HepG2 (cell line): Measurements from ENCODE around the gene TFAP2C. TPM values are rescaled to one million over a fixed set of nuclear protein-coding genes. Genes with fewer than 3 reads are reported as not detected.

Source experiments
- ATAC-seq: fragments of 200-7000 bp; cut with Tn5 transposase; 3 replicates; pipeline ENCODE4 v1.9.1; 2020; ENCODE audit warnings: mild to moderate bottlenecking, moderate library complexity
- BruUV-seq: library from RNA; stranded (reverse); fragments of 400-500 nt; replicated peaks from 2 replicates; lab custom pipeline; 2021; lab: Mats Ljungman, UMichigan
- CTCF ChIA-PET: fragments of 300-600 bp; formaldehyde crosslinking; extraction: SDS; loops from one replicate; lab custom pipeline; 2021; ENCODE audit warnings: low total read pairs, inconsistent platforms, low intra/inter-chr PET ratio; lab: Yijun Ruan, JAX
- POLR2A ChIA-PET: fragments of 350-600 bp; sonication (Branson Sonifier 250); formaldehyde crosslinking; loops from one replicate; lab custom pipeline; 2020; ENCODE audit warnings: antibody characterized with exemption, inconsistent platforms; lab: Yijun Ruan, JAX
- DNase-seq: peaks from one replicate; pipeline ENCODE4 v3.0.0-alpha.2; 2015; ENCODE audit warnings: low spot score
- FAIRE-seq: peaks from 3 replicates; lab custom pipeline; 2011; peaks lifted over from hg19 to GRCh38; lab: Jason Lieb, UNC
- H2AFZ ChIP-seq: one replicate; pipeline ENCODE4 v1.6.1; 2011; ENCODE audit warnings: low read length, inconsistent platforms
- H3K27ac ChIP-seq: fragments of 300-600 bp; 3 replicates; pipeline ENCODE4 v1.8.0; 2011; ENCODE audit warnings: mixed run types, mild to moderate bottlenecking, mixed read lengths, low read length, inconsistent platforms; ENCODE audit not compliant: insufficient read depth; ENCODE audit errors: extremely low read length
- H3K27me3 ChIP-seq, 2 experiments: fragments of 200-600 bp in 1 of 2; 2 replicates in 1 of 2; 3 replicates in 1 of 2; pipeline versions ENCODE4 v1.6.0 to v1.8.0; 2011; ENCODE audit warnings: low read length in 2 of 2, mild to moderate bottlenecking in 2 of 2, moderate library complexity in 2 of 2, inconsistent platforms in 1 of 2; ENCODE audit not compliant: insufficient read depth in 2 of 2, control insufficient read depth in 1 of 2
- H3K36me3 ChIP-seq, 2 experiments: fragments of 200-600 bp in 1 of 2; replicated peaks in 1 of 2; 2 replicates in 1 of 2; 3 replicates in 1 of 2; pipeline versions ENCODE4 v1.5.1 to v1.8.0; 2011; ENCODE audit warnings: low read length in 2 of 2, inconsistent platforms in 1 of 2; ENCODE audit not compliant: insufficient read depth in 2 of 2, control insufficient read depth in 1 of 2
- H3K4me1 ChIP-seq: 2 replicates; pipeline ENCODE4 v1.5.1; 2012; ENCODE audit warnings: low read length, inconsistent platforms; ENCODE audit not compliant: insufficient read depth
- H3K4me2 ChIP-seq: 2 replicates; pipeline ENCODE4 v1.6.0; 2011; ENCODE audit warnings: low read depth, low read length, inconsistent platforms
- H3K4me3 ChIP-seq, 3 experiments: fragments of 200-600 bp in 1 of 3; sonication (generic), shearing (Covaris generic) in 1 of 3; replicated peaks in 1 of 3; 2 replicates each; pipeline ENCODE4 v1.5.1; 2011 to 2016; ENCODE audit warnings: low read length in 3 of 3, inconsistent platforms in 2 of 3, low read depth in 2 of 3, mild to moderate bottlenecking in 2 of 3, control low read depth in 1 of 3, mixed read lengths in 1 of 3; ENCODE audit not compliant: insufficient read depth in 1 of 3
- H3K79me2 ChIP-seq: one replicate; pipeline ENCODE4 v1.6.1; 2011; ENCODE audit warnings: low read length, inconsistent platforms; ENCODE audit not compliant: insufficient read depth
- H3K9ac ChIP-seq: 2 replicates; pipeline ENCODE4 v1.6.0; 2011; ENCODE audit warnings: mild to moderate bottlenecking, low read depth, low read length, inconsistent platforms; ENCODE audit not compliant: insufficient read depth
- H3K9me3 ChIP-seq: 2 replicates; pipeline ENCODE4 v1.5.1; 2012; ENCODE audit warnings: mild to moderate bottlenecking, low read length
- H4K20me1 ChIP-seq: 2 replicates; pipeline ENCODE4 v1.6.0; 2011; ENCODE audit warnings: inconsistent platforms, mild to moderate bottlenecking, low read length, moderate library complexity; ENCODE audit not compliant: insufficient read depth
- ATF7-NPFF ChIP-seq: sonication (generic); formaldehyde crosslinking; IDR thresholded peaks from 2 replicates; pipeline ENCODE4 v1.8.1; 2023; ENCODE audit warnings: mild to moderate bottlenecking, low read depth, missing genetic modification reagents, moderate library complexity
- ATRX ChIP-seq: sonication (generic); formaldehyde crosslinking; IDR thresholded peaks from 2 replicates; pipeline ENCODE4 v1.4.0; 2020; ENCODE audit warnings: missing genetic modification reagents, borderline replicate concordance
- CEBPG ChIP-seq: IDR thresholded peaks from 2 replicates; pipeline ENCODE4 v1.6.1; 2016
- HIVEP1 ChIP-seq: sonication (generic); formaldehyde crosslinking; IDR thresholded peaks from 2 replicates; pipeline ENCODE4 v1.4.0; 2020; ENCODE audit warnings: mild to moderate bottlenecking, missing genetic modification reagents
- HMGA1 ChIP-seq: sonication (generic); formaldehyde crosslinking; conservative IDR thresholded peaks from 2 replicates; pipeline ENCODE4 v1.4.0; 2020; ENCODE audit warnings: missing genetic modification reagents
- HOXA7 ChIP-seq: sonication (generic); formaldehyde crosslinking; IDR thresholded peaks from 2 replicates; pipeline ENCODE4 v1.8.1; 2022; ENCODE audit warnings: mild to moderate bottlenecking, missing genetic modification reagents, moderate library complexity
- ISX ChIP-seq: sonication (generic); formaldehyde crosslinking; conservative IDR thresholded peaks from 2 replicates; pipeline ENCODE4 v1.5.0; 2020; ENCODE audit warnings: missing genetic modification reagents
- KDM2A ChIP-seq: sonication (generic); formaldehyde crosslinking; IDR thresholded peaks from 2 replicates; pipeline ENCODE4 v1.4.0; 2020; ENCODE audit warnings: low read depth, missing genetic modification reagents, borderline replicate concordance
- KDM5A ChIP-seq: fragments of 200-600 bp; sonication (generic); IDR thresholded peaks from 2 replicates; pipeline ENCODE4 v1.7.0; 2018; ENCODE audit warnings: antibody characterized with exemption, mild to moderate bottlenecking, low read length, borderline replicate concordance
- KLF9 ChIP-seq: IDR thresholded peaks from 2 replicates; pipeline ENCODE4 v1.6.1; 2016; ENCODE audit warnings: low read depth
- MLLT10 ChIP-seq: sonication (generic); formaldehyde crosslinking; IDR thresholded peaks from 2 replicates; pipeline ENCODE4 v1.4.0; 2020; ENCODE audit warnings: missing genetic modification reagents
- NPAS2 ChIP-seq: sonication (generic); formaldehyde crosslinking; IDR thresholded peaks from 2 replicates; pipeline ENCODE4 v1.8.0; 2022; ENCODE audit warnings: mild to moderate bottlenecking, missing genetic modification reagents, borderline replicate concordance
- POLR2A ChIP-seq, 2 experiments: IDR thresholded peaks; 2 replicates each; pipeline ENCODE4 v1.6.1; 2011; ENCODE audit warnings: low read depth in 2 of 2, low read length in 2 of 2, mild to moderate bottlenecking in 1 of 2, moderate library complexity in 1 of 2; ENCODE audit not compliant: insufficient read depth in 1 of 2
- THRA ChIP-seq: sonication (generic); formaldehyde crosslinking; IDR thresholded peaks from 2 replicates; pipeline ENCODE4 v1.4.0; 2020; ENCODE audit warnings: missing genetic modification reagents, borderline replicate concordance
- ZC3H4 ChIP-seq: sonication (generic); formaldehyde crosslinking; IDR thresholded peaks from 2 replicates; pipeline ENCODE4 v1.4.0; 2020; ENCODE audit warnings: missing genetic modification reagents, borderline replicate concordance
- ZNF232 ChIP-seq: sonication (generic); formaldehyde crosslinking; IDR thresholded peaks from 2 replicates; pipeline ENCODE4 v1.4.0; 2020; ENCODE audit warnings: missing genetic modification reagents, borderline replicate concordance
- ZNF292 ChIP-seq: sonication (generic); formaldehyde crosslinking; IDR thresholded peaks from 2 replicates; pipeline ENCODE4 v1.8.1; 2022; ENCODE audit warnings: mild to moderate bottlenecking, low read depth, missing genetic modification reagents, borderline replicate concordance
- ZNF510 ChIP-seq: sonication (generic); formaldehyde crosslinking; IDR thresholded peaks from 2 replicates; pipeline ENCODE4 v1.4.0; 2020; ENCODE audit warnings: low read depth, mild to moderate bottlenecking, missing genetic modification reagents
- ZNF781 ChIP-seq: sonication (generic); formaldehyde crosslinking; IDR thresholded peaks from 2 replicates; pipeline ENCODE4 v1.5.1; 2020; ENCODE audit warnings: borderline replicate concordance, mild to moderate bottlenecking, missing genetic modification reagents; ENCODE audit errors: not compliant biosample characterization
- WGBS: methylation state at CpG from one replicate; pipeline ENCODE4 v1.1.6; 2017; ENCODE audit warnings: low lambda C conversion rate; 5-methylcytosine and 5-hydroxymethylcytosine counted together
- in situ Hi-C: cut with HindIII; loops from 2 replicates; pipeline ENCODE4 v1.10.0; 2017; ENCODE audit warnings: low pct_unique_long_range_greater_than_20kb; ENCODE audit not compliant: extremely low pct_ligation_motif_present
- intact Hi-C: fragments of 100-400 bp; cut with micrococcal nuclease; formaldehyde crosslinking; loops from one replicate; pipeline ENCODE4 v1.10.0; 2022; ENCODE audit not compliant: unreplicated experiment
- polyA plus RNA-seq, 8 experiments: library from polyadenylated mRNA; depleted of rRNA in 3 of 8; stranded (reverse) in 7 of 8; unstranded in 1 of 8; fragments of >200 nt; fragmentation: Illumina TruSeq in 4 of 8; extraction: Trizol in 4 of 8; gene quantifications; 2 replicates each; pipeline versions ENCODE4 v1.2.1 to v1.2.3, GENCODE V29; 2011 to 2016; ENCODE audit warnings: low read depth in 4 of 8, missing spikeins in 1 of 8, mixed read lengths in 1 of 8; ENCODE audit not compliant: insufficient read depth in 1 of 8
- total RNA-seq, 5 experiments: library from RNA; depleted of rRNA; stranded (reverse); fragments of >200 nt; fragmentation: Illumina TruSeq; extraction: Trizol; gene quantifications; 2 replicates each; pipeline ENCODE4 v1.2.3, GENCODE V29; 2016; ENCODE audit warnings: low read depth in 1 of 5
- TF ChIP-seq, protein P1 (sequence below): sonication (generic); formaldehyde crosslinking; IDR thresholded peaks from 2 replicates; pipeline ENCODE4 v1.4.0; 2020; ENCODE audit warnings: mild to moderate bottlenecking, missing genetic modification reagents

TFAP2C gene
- total and polyA plus RNA-seq, 2 of the 13 experiments (the other 11 are each of a cell fraction or from before 2014, with no cell fraction given), result not detected

DNA sequence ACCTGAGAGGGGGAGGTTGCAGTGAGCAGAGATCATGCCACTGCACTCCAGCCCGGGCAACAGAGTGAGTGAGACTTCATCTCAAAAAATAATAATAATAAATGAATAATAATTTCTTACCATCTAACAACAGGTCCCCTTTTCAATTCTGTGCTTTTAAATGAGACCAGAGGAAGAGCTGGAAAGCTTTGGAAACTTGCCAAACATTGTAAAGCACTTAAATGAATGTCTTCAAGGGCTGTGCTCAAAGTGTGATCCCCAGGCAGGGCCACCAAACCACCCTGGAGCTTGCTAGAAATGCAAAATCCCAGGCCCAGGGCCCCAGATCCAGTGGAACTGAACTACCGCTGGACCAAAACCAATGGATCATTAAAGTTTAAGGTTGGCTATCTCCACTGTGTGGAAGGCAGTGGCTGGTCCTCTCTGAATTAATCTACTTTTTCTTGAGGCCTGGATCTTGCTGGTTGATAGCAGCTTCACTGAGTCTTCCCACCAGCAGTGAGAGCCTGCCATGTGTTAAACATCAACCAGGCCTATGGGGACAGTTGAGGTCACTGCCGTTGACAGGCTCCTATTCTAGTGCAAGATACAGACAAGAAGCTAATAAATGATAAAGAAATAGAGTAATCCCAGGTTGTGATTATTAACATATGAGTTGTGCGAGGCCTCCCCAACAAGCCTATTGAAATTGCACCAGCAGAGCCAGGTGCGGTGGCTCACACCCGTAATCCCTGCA lies 23.7 kb upstream of the TFAP2C start (continued):
- TF ChIP-seq THRA (CRISPR knock-in tag) (0 out of 2 replicates have a peak, but pooled peaks have one; percentile 18), ZNF232 (peak; percentile 23; the same call in 1 of the 2 replicates), HOXA7 (CRISPR knock-in tag) (no peak), HIVEP1 (CRISPR knock-in tag) (no peak), KDM2A (CRISPR knock-in tag) (no peak), CEBPG (CRISPR knock-in tag) (no peak)

DNA sequence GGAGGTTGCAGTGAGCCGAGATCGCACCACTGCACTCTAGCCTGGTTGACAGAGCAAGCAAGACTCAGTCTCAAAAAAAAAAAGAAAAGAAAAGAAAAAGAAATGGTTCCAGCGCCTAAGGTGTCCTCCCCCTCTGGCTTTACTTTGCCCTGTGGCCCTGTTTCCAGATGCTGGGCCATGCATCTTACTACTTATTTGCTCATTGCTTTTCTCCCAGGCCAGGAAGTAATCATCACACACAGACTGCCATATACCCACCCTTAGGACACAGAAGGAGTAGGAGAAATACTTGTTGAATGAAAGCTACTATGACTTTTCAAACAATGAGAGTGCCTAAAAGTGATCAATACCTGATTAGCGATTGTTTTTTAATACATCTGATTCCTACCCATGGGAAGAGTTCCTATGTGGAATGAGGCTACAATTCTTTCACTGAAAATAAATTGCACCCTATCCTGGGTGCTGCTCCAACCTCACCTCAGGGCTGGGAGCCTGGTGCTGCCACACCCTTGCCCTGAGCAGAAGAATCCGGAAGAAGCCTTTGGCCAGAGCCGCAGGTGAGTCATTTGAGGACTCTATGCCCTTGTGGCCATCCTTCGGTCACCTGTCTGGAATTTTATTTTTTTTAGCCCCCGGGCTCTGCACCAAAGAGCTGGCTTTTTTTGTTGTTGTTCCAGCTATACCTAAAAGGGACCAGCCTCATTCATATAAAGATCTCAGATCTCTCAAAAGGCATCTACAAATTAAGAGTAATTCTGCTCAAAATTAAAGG lies 22.7 kb upstream of the TFAP2C start:
- Histone ChIP-seq H3K9me3 (no peaks in the 10 kb centered on the region), H3K36me3 (no peaks in the 10 kb centered on the region), H3K27me3 (peaks cover 0 to 3% of the 10 kb centered on the region in 2 experiments; a peak in 1 of 5 replicates), H3K79me2 (no peaks in the 10 kb centered on the region), H4K20me1 (no peaks in the 10 kb centered on the region), H3K4me1 (0 out of 2 replicates have a peak, but pooled peaks cover 6% of the 10 kb centered on the region), H3K9ac (no peak overlapping the region), H3K4me3 (no peak overlapping the region), H3K27ac (no peak overlapping the region), H3K4me2 (no peak overlapping the region), H2AFZ (no peak overlapping the region)
- DNase-seq, result no peak
- ChIA-PET CTCF (no interaction called here), POLR2A (no interaction called here)
- in situ Hi-C loops, result no loop called here
- no peak for FAIRE-seq
- no TSS peak for BruUV-seq
- intact Hi-C loops, result no loop called here
- 57% methylated on average over 8 of the region's 8 CpGs for WGBS
- ATAC-seq, result no peak
- no peak for TF ChIP-seq HMGA1 (CRISPR knock-in tag)
- no peak for TF ChIP-seq KLF9 (CRISPR knock-in tag)
- no peak for TF ChIP-seq ISX (CRISPR knock-in tag)
- no peak for TF ChIP-seq ZNF292 (CRISPR knock-in tag)
- TF ChIP-seq, protein P1, sequence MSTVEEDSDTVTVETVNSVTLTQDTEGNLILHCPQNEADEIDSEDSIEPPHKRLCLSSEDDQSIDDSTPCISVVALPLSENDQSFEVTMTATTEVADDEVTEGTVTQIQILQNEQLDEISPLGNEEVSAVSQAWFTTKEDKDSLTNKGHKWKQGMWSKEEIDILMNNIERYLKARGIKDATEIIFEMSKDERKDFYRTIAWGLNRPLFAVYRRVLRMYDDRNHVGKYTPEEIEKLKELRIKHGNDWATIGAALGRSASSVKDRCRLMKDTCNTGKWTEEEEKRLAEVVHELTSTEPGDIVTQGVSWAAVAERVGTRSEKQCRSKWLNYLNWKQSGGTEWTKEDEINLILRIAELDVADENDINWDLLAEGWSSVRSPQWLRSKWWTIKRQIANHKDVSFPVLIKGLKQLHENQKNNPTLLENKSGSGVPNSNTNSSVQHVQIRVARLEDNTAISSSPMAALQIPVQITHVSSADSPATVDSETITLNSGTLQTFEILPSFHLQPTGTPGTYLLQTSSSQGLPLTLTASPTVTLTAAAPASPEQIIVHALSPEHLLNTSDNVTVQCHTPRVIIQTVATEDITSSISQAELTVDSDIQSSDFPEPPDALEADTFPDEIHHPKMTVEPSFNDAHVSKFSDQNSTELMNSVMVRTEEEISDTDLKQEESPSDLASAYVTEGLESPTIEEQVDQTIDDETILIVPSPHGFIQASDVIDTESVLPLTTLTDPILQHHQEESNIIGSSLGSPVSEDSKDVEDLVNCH, result no peak
- no peak for TF ChIP-seq MLLT10
- TF ChIP-seq POLR2A (IDR thresholded peaks at IDR 0.05; ENCODE audit: insufficient read depth in 1 of 2, low read depth in 2 of 2, low read length in 2 of 2), result no peak
- no peak for TF ChIP-seq ATF7-NPFF (CRISPR knock-in tag)
- no peak for TF ChIP-seq ZNF781 (CRISPR knock-in tag)
- TF ChIP-seq KDM5A, result no peak
- no peak for TF ChIP-seq ZC3H4 (CRISPR knock-in tag)
- TF ChIP-seq NPAS2 (CRISPR knock-in tag), result no peak
- no peak for TF ChIP-seq ATRX
- TF ChIP-seq ZNF510 (CRISPR knock-in tag), result no peak
